T47D (cell line): ENCODE results near the gene BTAF1.
"Not testable (repeated sequence)": the region's sequence is repeated elsewhere in the genome, so short reads cannot be mapped to it uniquely, and the experiment has no call there.

ENCODE experiments used
- DNase-seq, 2 experiments: peaks; one replicate each; pipeline versions ENCODE4 v3.0.0 to v3.0.0-alpha.2; 2011 to 2012; ENCODE audit warnings: low read depth in 1 of 2, low spot score in 1 of 2
- JUND ChIP-seq: IDR thresholded peaks from 2 replicates; pipeline ENCODE4 v1.6.1; 2012; ENCODE audit warnings: low read depth
- in situ Hi-C: cut with HindIII; loops from 2 replicates; pipeline ENCODE4 v1.10.0; 2016; ENCODE audit warnings: low sequenced_read_pairs, low pct_unique_long_range_greater_than_20kb

The BTAF1 gene

GRCh38 chr10:91891125-91892001 is 32.2 kb upstream of the BTAF1 start:
- peak in 1 of 2 experiments; percentile 47 for DNase-seq
- in situ Hi-C loops: no loop called here
- TF ChIP-seq JUND: no peak

GRCh38 chr10:91893051-91893450 is 30.5 kb upstream of the BTAF1 start:
- in situ Hi-C loops: no loop called here
- no peak for TF ChIP-seq JUND

DNA sequence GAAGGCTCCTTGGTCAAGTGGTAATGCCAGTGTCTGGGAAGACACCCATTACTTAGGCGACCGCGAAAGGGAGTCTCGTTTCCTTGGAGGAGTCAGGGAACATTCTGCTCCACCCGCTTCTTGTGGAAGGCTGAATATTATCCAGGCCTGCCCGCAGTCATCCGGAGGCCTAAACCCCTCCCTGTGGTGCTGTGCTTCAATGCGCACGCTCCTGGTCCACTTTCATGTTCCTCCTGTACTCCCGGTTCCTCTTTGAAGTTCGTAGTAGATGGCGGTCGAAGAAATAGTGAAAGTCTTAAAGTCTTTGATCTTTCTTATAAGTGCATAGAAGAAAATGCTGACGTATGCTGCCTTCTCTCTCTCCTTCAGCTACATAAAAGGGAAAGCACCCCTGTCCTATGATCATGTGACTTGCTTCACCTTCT is 29.3 kb upstream of the BTAF1 start:
- DNase-seq, in situ Hi-C loops: not testable (repeated sequence)

More at GRCh38 chr10:91893051-91893450, 30.5 kb upstream of the BTAF1 start:
- no peak for DNase-seq

- DNase-seq: no peak
- in situ Hi-C loops: no loop called here
- TF ChIP-seq JUND: no peak
These were observed 27.3 kb upstream of the BTAF1 start for GRCh38 chr10:91896212-91896756.

GRCh38 chr10:91897421-91897820 is 26.1 kb upstream of the BTAF1 start:
- in situ Hi-C loops: no loop called here
- DNase-seq: no peak
- TF ChIP-seq JUND: no peak

DNA sequence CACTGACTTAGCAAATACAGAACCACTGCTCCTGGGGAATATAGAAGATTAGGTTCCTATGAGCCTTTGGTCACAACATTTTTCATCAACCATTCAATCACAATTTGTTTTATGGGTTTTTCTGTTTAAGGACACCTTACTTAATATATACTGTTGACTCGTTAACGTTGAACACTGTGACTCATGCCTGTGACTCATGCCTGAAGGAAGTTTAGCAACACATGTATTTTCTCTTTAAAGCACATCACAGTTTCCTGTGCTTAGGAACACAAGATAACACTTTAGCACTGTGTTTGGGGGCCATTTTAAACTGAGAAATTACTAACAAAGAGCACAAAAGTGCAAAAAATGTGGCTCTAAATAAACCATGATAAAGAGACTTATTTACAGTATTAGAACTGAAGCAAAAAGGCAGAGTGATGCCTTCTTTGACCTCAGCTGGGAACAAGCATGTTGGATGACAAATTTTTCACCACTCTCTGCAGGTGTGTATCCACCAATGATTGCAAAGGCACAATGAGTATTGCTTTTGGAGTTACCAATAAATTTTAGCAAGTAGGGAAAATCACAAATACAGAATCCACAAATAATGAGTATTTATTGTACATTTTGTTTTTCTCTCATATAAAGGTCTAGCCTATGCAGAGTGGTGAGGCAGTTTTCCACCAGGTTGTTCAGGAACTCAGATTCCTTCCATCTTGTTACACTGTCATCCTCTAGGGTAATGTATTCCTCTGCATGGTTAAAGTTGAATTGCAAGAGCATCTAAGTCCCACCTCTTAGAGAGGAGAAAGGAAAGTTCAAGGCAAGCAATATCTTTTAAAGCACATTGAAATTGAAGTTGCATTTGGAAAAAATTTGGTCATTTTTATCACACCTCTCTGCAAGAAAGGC is 21.5 kb upstream of the BTAF1 start:
- in situ Hi-C loops: no loop called here
- DNase-seq: peak in 1 of 2 experiments; percentile 49
- peak; percentile 95 for TF ChIP-seq JUND

GRCh38 chr10:91907033-91907594 is 16.5 kb upstream of the BTAF1 start:
- no peak for DNase-seq
- no peak for TF ChIP-seq JUND
- in situ Hi-C loops: no loop called here

DNA sequence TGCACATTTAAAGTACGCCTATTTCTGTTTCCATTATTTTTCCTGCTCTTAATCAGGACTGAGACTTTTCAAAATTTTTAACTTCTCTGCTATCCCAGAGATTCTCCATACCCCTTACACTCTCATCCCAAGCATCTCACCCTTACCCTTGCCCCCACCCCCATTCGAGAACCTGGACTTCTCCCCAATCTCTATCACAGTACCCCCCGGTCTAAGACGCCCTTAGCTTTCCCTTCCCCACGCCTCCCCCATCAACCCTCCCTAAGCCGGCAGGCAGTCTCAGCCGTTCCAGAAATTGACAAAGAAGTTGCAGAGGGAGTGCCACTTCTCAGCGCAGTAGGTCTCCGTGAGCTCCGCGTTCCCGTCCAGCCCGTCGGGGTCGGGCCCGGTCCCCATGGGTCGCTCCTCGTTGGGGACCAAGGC is 15.6 kb upstream of the BTAF1 start:
- in situ Hi-C loops: no loop called here
- DNase-seq: peak in 1 of 2 experiments; percentile 42
- TF ChIP-seq JUND: no peak

- peak; percentile 87 to 96 for DNase-seq
- TF ChIP-seq JUND: no peak
- in situ Hi-C loops: no loop called here
These were observed 15.0 kb upstream of the BTAF1 start for GRCh38 chr10:91908337-91909116.

DNA sequence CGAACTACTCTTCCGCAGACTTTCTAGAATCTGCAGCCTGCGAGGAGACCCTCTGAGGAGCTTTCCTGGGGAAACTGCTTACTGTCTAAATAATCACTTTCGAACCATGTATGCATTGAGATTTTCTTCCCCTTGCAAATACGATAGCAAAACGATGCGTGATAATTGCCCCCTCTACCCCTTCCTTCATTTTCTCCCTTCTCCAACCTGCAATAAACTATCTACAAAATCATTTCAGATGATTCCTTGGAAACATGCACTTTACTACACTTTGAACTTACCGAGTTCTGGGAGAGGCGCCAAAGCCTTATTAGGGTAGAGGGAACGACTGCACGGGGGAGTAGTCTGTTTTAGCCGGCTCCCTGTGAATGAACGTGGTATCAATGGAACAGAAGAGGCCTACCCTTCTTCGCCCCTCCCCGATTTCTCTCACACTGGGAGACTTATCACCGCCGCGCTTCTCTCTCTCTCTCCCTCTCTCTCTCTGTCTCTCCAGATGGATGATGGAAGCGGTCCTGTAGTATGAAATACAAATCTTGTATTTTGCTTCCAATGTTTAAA is 14.4 kb upstream of the BTAF1 start, which contains the start of gene FGFBP3:
TSS of gene FGFBP3 (minus strand) at position 370 of the 561 bp plus-strand sequence. CDS start 517 bp downstream, outside the sequence.
- in situ Hi-C loops: no loop called here
- TF ChIP-seq JUND: no peak
- DNase-seq: no peak

DNA sequence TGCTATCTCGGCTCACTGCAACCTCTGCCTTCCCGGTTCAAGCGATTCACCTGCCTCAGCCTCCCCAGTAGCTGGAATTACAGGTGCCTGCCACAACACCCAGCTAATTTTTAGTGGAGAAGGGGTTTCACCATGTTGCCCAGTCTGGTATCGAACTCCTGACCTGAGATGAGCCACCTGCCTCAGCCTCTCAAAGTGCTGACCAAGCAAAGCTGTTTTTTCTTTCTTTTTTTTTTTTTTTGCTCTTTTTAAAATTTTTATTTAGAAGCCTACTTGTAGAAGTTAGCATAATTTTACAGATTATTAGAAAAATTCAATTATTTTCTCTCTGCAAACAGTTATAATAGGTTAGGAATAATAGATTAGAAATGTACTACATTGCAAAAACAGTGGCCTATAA is 13.1 kb upstream of the BTAF1 start:
- in situ Hi-C loops: no loop called here

More for the DNA sequence above, 13.1 kb upstream of the BTAF1 start:
- DNase-seq: no peak
- no peak for TF ChIP-seq JUND
